GM12875 (cell line): ENCODE results near the gene CLUH.

Source experiments
- H3K4me3 ChIP-seq: one replicate; pipeline ENCODE4 v1.5.1; 2011; ENCODE audit warnings: low read depth, low read length, control low read depth
- TF ChIP-seq, protein P1 (sequence below): IDR thresholded peaks from 2 replicates; pipeline ENCODE4 v1.5.1; 2011; ENCODE audit warnings: low read depth, mild to moderate bottlenecking, control low read depth, inconsistent platforms, low read length, moderate library complexity, borderline replicate concordance; ENCODE audit not compliant: insufficient read depth

The CLUH gene

DNA sequence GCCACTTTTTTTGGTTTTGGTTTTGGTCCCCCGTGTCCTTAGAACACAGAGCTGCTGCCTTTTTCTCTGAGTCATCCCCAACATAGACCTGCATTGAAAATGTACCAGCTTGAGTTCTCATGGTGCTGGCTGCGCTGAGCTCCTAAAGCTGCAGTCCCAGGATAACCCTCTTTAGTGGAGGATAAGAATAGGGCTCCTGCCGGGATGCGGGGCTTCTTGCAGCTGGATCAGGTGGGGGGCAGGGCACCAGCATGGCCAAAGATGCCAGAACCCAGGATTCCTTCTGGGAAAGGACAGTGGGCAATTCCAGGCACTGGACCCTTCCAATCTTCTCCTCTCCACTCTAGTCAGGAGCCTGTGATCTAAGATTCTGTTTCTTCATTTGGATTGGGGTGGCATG lies 8.3 kb upstream of the CLUH start:
- H3K4me3 ChIP-seq, result no peak overlapping the region
- TF ChIP-seq, protein P1, sequence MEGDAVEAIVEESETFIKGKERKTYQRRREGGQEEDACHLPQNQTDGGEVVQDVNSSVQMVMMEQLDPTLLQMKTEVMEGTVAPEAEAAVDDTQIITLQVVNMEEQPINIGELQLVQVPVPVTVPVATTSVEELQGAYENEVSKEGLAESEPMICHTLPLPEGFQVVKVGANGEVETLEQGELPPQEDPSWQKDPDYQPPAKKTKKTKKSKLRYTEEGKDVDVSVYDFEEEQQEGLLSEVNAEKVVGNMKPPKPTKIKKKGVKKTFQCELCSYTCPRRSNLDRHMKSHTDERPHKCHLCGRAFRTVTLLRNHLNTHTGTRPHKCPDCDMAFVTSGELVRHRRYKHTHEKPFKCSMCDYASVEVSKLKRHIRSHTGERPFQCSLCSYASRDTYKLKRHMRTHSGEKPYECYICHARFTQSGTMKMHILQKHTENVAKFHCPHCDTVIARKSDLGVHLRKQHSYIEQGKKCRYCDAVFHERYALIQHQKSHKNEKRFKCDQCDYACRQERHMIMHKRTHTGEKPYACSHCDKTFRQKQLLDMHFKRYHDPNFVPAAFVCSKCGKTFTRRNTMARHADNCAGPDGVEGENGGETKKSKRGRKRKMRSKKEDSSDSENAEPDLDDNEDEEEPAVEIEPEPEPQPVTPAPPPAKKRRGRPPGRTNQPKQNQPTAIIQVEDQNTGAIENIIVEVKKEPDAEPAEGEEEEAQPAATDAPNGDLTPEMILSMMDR, result no peak

DNA sequence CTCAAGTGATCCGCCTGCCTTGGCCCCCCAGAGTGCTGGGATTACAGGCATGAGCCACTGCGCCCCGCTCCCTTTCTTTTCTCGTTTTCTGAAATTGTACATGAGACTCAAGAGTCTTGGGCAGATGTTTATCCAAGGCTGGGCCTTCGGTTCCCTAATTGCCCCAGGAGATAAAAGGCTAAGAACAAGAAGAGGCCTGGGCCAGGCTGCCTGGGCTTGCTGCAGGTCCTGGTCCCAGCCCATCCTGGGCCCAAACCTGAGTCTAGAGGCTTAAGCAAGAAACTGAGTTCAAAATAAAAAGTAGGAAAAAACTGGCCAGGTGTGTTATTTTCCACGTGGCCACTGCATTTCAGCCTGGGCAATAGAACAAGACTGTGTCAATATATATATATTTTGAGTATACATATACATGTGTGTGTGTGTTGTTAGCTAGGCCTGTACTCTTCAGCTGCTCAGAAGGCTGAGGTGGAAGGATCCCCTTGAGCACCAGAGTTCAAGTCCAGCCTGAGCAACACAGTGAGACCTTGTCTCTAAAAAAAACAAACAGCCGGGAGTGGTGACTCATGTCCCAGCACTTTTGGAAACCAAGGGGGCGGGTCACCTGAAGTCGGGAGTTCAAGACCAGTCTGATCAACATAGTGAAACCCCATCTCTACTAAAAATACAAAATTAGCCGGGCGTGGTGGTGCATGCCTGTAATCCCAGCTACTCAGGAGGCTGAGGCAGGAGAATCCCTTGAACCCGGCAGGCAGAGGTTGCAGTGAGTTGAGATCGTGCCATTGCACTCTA lies 6.8 kb upstream of the CLUH start:
- TF ChIP-seq, protein P1, result no peak
- H3K4me3 ChIP-seq, result no peak overlapping the region

DNA sequence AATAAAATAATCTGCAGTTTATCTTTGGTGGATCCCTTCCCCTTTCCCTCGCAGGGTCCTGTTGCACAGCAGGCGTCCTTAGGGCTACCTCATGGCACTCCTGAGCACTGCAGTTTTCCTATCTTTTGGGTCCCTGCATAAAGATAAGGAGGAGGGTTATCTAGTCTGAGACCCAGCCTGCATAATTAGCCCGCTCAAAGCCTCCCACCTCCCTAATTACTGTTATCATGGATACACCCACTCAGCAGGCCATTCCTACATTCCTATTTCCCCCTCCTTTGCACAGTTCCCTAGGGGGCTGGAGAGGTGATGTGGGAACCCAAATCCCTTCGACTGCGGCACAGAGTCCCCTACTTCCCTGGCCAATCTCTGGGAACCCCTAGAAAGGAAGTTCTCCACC lies 5.1 kb upstream of the CLUH start:
- H3K4me3 ChIP-seq, result no peak overlapping the region
- TF ChIP-seq, protein P1, result no peak

DNA sequence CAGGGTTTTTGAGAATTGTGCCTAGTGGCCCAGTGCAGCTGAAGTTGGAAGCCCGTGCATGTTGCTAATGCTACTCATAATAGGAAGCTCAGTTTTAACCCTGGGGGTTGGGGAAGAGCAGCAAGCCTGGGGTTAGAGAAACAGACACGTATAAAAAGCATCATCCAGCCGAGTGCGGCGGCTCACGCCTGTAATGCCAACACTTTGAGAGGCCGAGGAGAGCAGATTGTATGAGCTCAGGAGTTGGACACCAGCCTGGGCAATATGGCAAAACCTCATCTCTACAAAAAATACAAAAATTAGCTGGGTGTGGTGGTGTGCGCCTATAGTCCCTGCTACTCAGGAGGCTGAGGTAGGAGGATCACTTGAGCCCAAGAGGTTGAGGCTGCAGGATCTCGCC lies 2.3 kb upstream of the CLUH start:
- TF ChIP-seq, protein P1, result no peak
- H3K4me3 ChIP-seq, result no peak overlapping the region

DNA sequence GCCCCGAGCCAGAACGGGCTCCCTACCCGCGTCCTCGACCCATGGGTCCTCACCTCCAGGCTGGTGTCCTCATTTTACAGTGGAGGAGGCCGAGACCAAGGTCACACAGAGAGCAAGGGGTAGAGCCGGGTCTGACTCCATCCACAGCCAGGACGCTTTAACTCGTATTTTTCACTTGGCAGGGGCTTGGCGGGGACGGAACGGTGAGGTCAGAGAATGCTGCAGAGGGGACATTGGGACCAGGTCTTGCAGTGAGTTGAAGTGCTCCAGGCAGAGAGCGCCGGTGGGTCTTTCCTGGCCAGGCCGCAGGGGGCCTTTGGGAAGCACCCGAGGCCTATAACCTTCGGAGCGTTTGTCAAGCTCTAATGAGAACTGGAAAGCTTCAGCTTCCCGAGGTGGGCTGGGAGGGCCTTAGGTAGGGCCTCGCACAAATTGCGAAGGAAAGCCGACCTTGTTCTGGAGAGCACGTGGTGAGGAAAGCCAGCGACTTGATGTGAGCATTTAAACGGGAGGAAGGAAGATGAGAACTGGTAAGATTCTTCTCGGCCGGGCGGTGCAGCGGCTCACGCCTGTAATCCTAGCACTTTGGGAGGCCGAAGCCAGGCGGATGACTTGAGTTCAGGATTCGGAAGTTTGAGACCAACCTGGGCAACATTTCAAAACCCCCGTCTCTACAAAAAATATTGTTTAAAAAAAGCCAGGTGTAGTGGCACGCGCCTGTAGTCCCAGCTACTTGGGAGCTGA lies 908 bp upstream of the CLUH start:
- TF ChIP-seq, protein P1, result no peak
- peak overlapping the region; percentile 72 for H3K4me3 ChIP-seq

DNA sequence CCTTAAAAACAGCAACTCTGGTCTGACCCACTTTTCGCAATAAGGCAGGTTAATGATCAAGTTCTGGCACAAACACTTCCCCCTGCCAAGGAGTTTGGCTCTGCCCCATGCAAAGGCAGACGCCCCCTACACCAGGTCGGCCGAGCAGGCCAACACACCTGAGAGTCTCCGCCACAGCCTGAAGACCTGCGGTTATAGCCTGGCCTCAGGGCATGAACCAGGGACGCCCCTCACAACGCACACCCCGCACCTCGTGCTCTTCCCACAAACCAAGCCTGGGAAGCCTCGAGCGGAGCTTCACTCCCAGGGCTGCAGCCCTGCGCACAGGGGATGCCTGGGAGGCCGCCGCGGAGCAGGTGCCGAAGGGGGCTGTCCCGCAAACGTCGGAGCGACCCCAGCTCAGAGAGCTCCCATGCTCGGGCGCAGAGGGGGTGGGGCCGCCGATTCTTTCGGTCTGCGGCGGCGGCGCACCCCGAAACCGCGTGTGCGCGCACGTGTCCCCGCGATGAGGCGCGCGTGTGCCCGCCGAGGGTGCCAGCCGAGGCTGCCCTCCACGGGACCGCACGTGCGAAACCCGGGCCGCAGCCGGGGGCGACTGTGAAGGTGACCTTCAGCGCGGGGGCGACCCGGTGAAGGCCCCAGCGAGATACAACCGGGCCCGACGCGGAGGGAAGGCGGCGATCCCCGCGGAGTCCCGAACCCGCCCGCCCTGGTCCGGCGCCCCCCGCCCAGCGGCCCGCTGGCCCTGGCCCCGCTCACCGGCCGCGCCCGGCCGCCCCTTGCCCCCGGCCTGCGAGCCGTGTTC lies 559 bp downstream of the CLUH start:
- TF ChIP-seq, protein P1, result no peak
- peak overlapping the region; percentile 72 for H3K4me3 ChIP-seq
